GM19328 (cell line): Measurements from ENCODE around the gene CCL4.

ENCODE experiments used
- ATAC-seq: cut with Tn5 transposase; IDR thresholded peaks from one replicate; pipeline ENCODE4 v1.9.1; 2021; ENCODE audit warnings: mild to moderate bottlenecking, moderate library complexity; ENCODE audit not compliant: unreplicated experiment

The CCL4 gene

GRCh38 chr17:36142806-36143205 is 39.2 kb downstream of the CCL4 start:
- no peak for ATAC-seq

GRCh38 chr17:36144014-36144413 is 40.4 kb downstream of the CCL4 start:
- ATAC-seq = no peak

DNA sequence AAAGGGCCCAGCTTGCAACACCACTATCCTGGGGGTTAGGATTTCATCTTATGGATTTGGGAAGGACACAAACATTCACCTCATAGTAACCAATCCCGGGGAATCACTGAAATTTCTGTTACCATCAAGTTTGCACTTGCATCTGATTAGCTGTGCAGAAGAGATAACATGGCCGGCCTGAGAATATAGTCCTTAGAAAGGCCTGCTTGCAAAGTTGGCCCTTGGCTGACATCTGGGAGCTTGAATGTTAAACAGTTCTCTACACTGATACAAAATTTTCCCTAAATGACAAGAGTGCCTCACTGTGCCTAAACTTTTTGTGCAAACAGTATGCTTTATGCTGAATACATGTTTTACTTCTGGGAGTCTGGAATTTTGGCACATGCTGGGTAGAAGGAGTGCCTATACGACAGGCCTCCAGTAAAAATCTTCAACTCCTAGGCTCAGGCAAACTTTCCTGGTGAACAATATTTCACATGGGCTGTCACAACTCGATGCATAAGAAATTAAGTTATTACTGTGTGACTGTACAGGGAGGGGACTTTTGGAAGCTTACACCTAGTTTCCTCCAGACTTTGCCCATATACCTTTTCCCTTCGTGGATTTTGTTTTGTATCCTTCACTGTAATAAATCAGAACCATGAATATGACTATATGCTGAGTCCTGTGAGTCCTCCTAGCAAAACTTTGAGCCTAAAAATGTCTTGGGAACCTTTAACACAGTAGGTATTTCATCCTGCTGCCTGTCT is 41.5 kb downstream of the CCL4 start:
- no peak for ATAC-seq

GRCh38 chr17:36147601-36148000 is 44.0 kb downstream of the CCL4 start:
- no peak for ATAC-seq

GRCh38 chr17:36148559-36149295 is 45.1 kb downstream of the CCL4 start:
- no peak for ATAC-seq

DNA sequence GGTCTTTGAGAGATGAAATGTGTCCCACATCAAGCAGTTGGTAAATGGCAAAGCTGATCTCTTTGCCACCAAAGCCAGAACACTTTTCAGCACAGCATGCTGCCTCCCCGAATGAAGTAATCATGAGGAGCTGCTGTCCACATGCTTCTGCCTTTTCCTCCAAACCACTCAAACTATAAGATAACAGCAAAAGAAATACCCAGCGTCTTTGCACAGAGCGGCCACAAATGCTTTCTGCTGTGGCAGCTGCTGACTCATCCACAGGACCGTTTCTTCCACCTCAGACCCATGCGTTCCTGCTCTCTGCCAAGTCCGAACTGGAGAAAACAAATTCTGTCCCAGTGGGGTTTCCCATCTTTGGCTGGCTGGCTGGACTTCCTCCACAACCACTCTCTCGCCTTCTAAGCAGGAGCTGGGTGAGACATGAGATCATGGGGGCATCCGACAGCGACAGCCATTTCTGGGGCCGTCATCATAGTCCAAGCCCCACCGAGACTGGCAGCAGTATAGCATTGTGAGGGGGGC is 45.7 kb downstream of the CCL4 start:
- no peak for ATAC-seq

DNA sequence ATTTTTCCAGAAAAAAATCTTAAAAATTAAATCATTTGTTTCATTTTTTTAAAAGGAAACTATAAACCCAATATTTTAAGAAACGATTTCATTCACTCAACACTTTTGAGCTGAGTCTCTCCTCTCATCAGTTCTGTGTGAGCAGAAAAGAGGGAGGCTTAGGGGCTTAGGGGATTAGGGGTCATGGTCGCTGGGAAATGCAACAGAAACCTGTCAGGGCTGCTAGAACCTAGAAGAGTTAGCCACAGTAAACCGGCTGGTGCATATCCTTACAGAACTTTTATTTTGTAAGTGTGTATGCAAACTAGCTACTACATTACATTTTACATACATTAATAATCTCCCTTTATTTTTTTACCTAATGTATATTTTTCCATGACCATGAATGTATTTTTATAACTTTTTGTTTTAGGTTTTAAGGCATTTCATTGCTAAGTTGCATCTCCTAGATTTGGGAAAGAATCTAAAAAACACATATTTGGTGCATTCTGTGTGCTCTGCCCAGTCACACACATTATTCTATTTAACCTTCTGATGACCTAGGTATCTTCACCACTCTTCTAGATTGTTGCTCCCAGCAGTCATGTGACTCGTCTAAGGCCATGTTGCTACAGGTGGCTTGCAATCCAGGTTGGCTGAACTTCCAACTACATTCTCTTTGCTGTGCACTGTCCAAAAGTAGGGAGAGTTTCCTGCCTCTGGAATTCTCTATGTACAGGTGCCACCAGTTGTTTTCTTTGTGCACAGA is 48.4 kb downstream of the CCL4 start:
- ATAC-seq = no peak

- no peak for ATAC-seq
These were observed 49.1 kb downstream of the CCL4 start for GRCh38 chr17:36152639-36153120.

GRCh38 chr17:36153895-36154610 is 50.4 kb downstream of the CCL4 start:
- no peak for ATAC-seq
